Measurements from ENCODE around the gene CCDC157. TPM values are rescaled to one million over a fixed set of nuclear protein-coding genes. Genes with fewer than 3 reads are reported as not detected.

The CCDC157 gene
- total and polyA plus RNA-seq, 2 of the 4 experiments (the other 2 are of a cell fraction), result 0.90 to 2.2 TPM

DNA sequence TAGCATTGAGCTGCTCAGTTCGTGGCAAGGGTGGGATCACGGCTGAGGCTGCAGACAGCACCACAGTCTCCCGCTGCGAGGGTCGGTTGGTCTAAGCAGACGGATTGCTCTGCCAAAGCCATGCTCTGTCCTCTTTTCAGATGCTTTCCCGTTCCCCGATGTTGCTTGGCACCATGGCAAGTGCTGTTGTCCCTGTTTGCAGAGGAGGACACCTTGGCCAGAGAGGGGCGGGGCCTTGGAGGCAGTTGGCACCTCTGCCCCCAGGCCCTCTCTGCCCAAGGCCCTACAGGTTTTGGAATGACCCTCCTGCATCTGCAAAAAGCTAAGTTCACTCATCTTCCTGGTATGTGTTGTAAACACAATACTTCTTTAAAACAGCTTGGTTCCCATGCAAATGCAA lies 11.6 kb downstream of the CCDC157 start:
- 74% methylated on average over 8 of the region's 9 CpGs; no CpG with 5 or more reads in 1 of the 2 experiments for WGBS, 2 experiments (ENCODE audit: extremely low coverage in 2 of 2, insufficient read length in 1 of 2)
- no peak overlapping the region for H3K14ac ChIP-seq (replicated peaks; ENCODE audit: low read depth, low read length)
- no peak overlapping the region for H4K91ac ChIP-seq (ENCODE audit: insufficient read depth, low read depth, low read length)
- no peak overlapping the region for H3K23ac ChIP-seq (ENCODE audit: low read depth, low read length)
- peak overlapping the region; percentile 15 for H2AFZ ChIP-seq (replicated peaks; ENCODE audit: low read length, poor library complexity)
- no peak overlapping the region for H3K4ac ChIP-seq (ENCODE audit: low read depth, low read length)
- no peak overlapping the region for H2AK9ac ChIP-seq (replicated peaks; ENCODE audit: low read depth, low read length, poor library complexity)
- no peak overlapping the region for H3K27ac ChIP-seq (ENCODE audit: insufficient read depth, low read length)
- intact Hi-C loops (cut with micrococcal nuclease), result no loop called here
- no TSS peak for BruUV-seq (replicated peaks)
- no peaks in the 10 kb centered on the region for H3K9me3 ChIP-seq (ENCODE audit: control insufficient read depth, insufficient read depth, low read length)
- no peak overlapping the region for H2BK5ac ChIP-seq (ENCODE audit: low read depth, low read length, poor library complexity, severe bottlenecking)
- H2AK5ac ChIP-seq (ENCODE audit: low read depth, low read length), result no peak overlapping the region
- no peak overlapping the region for H3K9ac ChIP-seq (ENCODE audit: low read depth, low read length)
- no peak for TF ChIP-seq CTCF (conservative IDR thresholded peaks at IDR 0.05; ENCODE audit: low read depth, low read length)
- no peak for TF ChIP-seq RAD21 (IDR thresholded peaks at IDR 0.05; ENCODE audit: low read length)
- no peak for TF ChIP-seq POLR2A (IDR thresholded peaks at IDR 0.05; ENCODE audit: low read depth, low read length)
- no peak for TF ChIP-seq RCOR1 (IDR thresholded peaks at IDR 0.05; ENCODE audit: insufficient replicate concordance, low read length)
- no peak for TF ChIP-seq MAFK (IDR thresholded peaks at IDR 0.05; ENCODE audit: low read depth, low read length)
- TF ChIP-seq MXI1 (IDR thresholded peaks at IDR 0.05; ENCODE audit: borderline replicate concordance, low read depth, low read length), result no peak
- no peak for TF ChIP-seq CHD1 (IDR thresholded peaks at IDR 0.05; ENCODE audit: low read depth, low read length)
- no peak for TF ChIP-seq RFX5 (IDR thresholded peaks at IDR 0.05; ENCODE audit: low read depth, low read length)
- TF ChIP-seq MAZ (IDR thresholded peaks at IDR 0.05; ENCODE audit: borderline replicate concordance, low read depth, low read length), result no peak
- TF ChIP-seq NFE2L2 (IDR thresholded peaks at IDR 0.05; ENCODE audit: low read depth, low read length), result no peak
- no peak for TF ChIP-seq CEBPB (IDR thresholded peaks at IDR 0.05; ENCODE audit: low read depth, low read length)
- TF ChIP-seq, protein P1, sequence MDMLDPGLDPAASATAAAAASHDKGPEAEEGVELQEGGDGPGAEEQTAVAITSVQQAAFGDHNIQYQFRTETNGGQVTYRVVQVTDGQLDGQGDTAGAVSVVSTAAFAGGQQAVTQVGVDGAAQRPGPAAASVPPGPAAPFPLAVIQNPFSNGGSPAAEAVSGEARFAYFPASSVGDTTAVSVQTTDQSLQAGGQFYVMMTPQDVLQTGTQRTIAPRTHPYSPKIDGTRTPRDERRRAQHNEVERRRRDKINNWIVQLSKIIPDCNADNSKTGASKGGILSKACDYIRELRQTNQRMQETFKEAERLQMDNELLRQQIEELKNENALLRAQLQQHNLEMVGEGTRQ (IDR thresholded peaks at IDR 0.05; ENCODE audit: low read depth, low read length), result no peak
- no peak for TF ChIP-seq BHLHE40 (IDR thresholded peaks at IDR 0.05; ENCODE audit: low read depth, low read length)
- TF ChIP-seq, protein P2, sequence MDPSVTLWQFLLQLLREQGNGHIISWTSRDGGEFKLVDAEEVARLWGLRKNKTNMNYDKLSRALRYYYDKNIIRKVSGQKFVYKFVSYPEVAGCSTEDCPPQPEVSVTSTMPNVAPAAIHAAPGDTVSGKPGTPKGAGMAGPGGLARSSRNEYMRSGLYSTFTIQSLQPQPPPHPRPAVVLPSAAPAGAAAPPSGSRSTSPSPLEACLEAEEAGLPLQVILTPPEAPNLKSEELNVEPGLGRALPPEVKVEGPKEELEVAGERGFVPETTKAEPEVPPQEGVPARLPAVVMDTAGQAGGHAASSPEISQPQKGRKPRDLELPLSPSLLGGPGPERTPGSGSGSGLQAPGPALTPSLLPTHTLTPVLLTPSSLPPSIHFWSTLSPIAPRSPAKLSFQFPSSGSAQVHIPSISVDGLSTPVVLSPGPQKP (IDR thresholded peaks at IDR 0.05; ENCODE audit: borderline replicate concordance, low read depth, low read length), result no peak
- TF ChIP-seq FOS (IDR thresholded peaks at IDR 0.05; ENCODE audit: low read depth, low read length), result no peak
- TF ChIP-seq SMC3 (IDR thresholded peaks at IDR 0.05; ENCODE audit: low read depth, low read length), result no peak
- H4K5ac ChIP-seq (ENCODE audit: low read depth, low read length), result no peak overlapping the region
- ATAC-seq (ENCODE audit: low read depth) (peak; percentile 57), DNase-seq (peak; percentile 5)
- no peaks in the 10 kb centered on the region for H3K79me1 ChIP-seq (ENCODE audit: low read depth in 1 of 2, low read length in 2 of 2)
- no peak overlapping the region for H3K18ac ChIP-seq (ENCODE audit: low read depth, low read length)
- H2BK20ac ChIP-seq (ENCODE audit: low read depth, low read length), result no peak overlapping the region
- no peak overlapping the region for H3K4me2 ChIP-seq (ENCODE audit: low read depth, low read length)
- H3K36me3 ChIP-seq (ENCODE audit: control insufficient read depth, insufficient read depth, low read length), result peaks cover 2% of the 10 kb centered on the region; the same call in 1 of the 2 replicates
- 0 out of 2 replicates have a peak, but pooled peaks cover 2% of the 10 kb centered on the region for H3K9me1 ChIP-seq (ENCODE audit: insufficient read depth, low read length)
- POLR2A ChIA-PET (ENCODE audit: unreplicated experiment), result no interaction called here
- H3K27me3 ChIP-seq (ENCODE audit: control insufficient read depth, insufficient read depth, low read length), result no peaks in the 10 kb centered on the region
- no peak overlapping the region for H2BK15ac ChIP-seq (ENCODE audit: low read depth, low read length)
- dilution Hi-C loops (cut with HindIII; ENCODE audit: low sequenced_read_pairs, unreplicated experiment), result no loop called here
- peaks cover 5% of the 10 kb centered on the region; the same call in 1 of the 2 replicates for H3K4me1 ChIP-seq (ENCODE audit: control insufficient read depth, insufficient read depth, low read length)
- H4K20me1 ChIP-seq (ENCODE audit: insufficient read depth, low read length), result no peaks in the 10 kb centered on the region
- CTCF ChIA-PET, result interaction anchor here (0.8 kb wide), 1 partner anchor 18 kb away, joined by 3 read pairs; no protein-coding TSS in a partner anchor
- H4K8ac ChIP-seq (ENCODE audit: low read depth in 2 of 2, low read length in 2 of 2), result no peak overlapping the region
- in situ Hi-C loops (cut with MboI; ENCODE audit: low sequenced_read_pairs), result no loop called here
- no peak overlapping the region for H3K56ac ChIP-seq (ENCODE audit: extremely low read depth, insufficient read depth, low read length)
- no peak overlapping the region for H3K4me3 ChIP-seq (ENCODE audit: insufficient read depth, low read depth, low read length)
- H2BK120ac ChIP-seq (ENCODE audit: low read depth, low read length), result no peak overlapping the region

Data from IMR-90 (cell line).